HG03095 (cell line): Measurements from ENCODE around the gene MYBPC2.

Experiments used
- ATAC-seq: cut with Tn5 transposase; IDR thresholded peaks from one replicate; pipeline ENCODE4 v1.9.1; 2021; ENCODE audit warnings: moderate library complexity; ENCODE audit not compliant: unreplicated experiment

MYBPC2 gene

GRCh38 chr19:50478901-50479715 is 46.4 kb downstream of the MYBPC2 start:
- no peak for ATAC-seq

GRCh38 chr19:50479761-50480251 is 47.1 kb downstream of the MYBPC2 start:
- no peak for ATAC-seq

DNA sequence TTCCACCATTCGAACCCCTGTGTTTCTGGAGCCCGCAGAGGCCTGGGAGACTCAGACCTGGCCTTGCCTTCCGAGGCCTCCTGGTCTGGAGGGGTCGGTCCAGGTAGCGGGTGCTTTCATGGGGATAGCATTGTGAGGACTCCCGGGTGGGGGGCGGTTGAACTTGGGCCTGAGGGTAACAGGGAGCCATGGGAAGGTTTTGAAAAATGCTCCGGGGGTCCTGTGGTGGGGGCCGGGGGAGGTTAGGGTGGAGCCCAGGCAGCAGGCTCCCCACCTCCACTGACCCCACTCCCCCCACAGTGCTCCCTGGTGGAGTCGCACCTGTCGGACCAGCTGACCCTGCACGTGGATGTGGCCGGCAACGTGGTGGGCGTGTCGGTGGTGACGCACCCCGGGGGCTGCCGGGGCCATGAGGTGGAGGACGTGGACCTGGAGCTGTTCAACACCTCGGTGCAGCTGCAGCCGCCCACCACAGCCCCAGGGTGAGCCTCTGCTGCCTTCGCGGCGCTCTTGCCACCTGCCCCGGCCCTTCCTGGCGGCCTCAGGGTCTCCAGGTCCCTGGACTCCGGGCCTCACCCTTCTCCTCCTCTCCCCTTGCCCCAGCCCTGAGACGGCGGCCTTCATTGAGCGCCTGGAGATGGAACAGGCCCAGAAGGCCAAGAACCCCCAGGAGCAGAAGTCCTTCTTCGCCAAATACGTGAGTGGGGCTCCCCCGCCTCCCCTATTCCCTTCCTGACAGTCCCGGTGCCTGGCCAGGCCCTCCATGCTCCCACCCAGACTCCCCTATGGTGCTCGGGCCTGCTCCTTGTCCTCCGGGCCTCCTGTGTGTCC is 47.8 kb downstream of the MYBPC2 start:
- no peak for ATAC-seq

GRCh38 chr19:50481351-50482149 is 48.9 kb downstream of the MYBPC2 start:
- ATAC-seq, result no peak

DNA sequence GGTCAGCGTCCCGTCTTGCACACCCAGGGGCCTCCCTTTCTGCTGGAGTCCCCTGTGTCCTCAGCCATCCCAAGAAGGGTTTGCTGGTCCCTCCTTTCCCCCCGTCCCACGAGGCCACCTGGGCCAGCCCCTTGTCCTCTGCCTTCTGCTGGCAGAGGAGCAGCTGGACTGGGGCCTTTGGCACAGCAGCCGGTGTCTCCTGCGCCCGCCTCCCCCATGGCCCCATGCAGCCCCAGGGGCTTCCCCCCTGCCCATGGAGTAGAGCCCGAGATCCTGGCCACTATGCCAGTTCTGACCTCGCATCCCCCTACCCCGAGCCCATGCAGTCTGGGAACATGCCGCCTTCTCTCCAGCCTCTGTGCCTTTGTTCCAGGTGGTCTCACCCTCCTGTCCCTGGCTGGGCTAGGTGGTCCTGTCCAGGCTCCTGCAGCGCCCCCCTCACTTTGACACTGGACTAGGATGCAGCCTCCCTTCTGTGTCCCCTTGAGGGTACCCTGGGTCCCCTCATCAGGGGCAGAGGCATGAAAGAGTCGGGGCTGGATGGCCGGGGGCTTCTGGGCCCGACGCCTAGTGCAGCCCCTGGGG is 49.7 kb downstream of the MYBPC2 start:
- no peak for ATAC-seq

DNA sequence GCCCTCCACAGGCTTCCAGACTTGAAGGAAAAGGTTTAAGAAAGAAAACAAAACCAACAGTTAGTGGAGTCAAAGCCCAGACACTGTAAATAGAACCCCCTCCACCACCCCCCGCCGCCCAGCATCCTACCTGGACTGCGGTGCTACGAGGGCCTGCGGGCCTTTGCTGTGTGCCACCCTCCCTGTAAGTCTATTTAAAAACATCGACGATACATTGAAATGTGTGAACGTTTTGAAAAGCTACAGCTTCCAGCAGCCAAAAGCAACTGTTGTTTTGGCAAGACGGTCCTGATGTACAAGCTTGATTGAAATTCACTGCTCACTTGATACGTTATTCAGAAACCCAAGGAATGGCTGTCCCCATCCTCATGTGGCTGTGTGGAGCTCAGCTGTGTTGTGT is 50.2 kb downstream of the MYBPC2 start:
- ATAC-seq, result no peak

- no peak for ATAC-seq
Observed at GRCh38 chr19:50485284-50485955, 52.7 kb downstream of the MYBPC2 start.

DNA sequence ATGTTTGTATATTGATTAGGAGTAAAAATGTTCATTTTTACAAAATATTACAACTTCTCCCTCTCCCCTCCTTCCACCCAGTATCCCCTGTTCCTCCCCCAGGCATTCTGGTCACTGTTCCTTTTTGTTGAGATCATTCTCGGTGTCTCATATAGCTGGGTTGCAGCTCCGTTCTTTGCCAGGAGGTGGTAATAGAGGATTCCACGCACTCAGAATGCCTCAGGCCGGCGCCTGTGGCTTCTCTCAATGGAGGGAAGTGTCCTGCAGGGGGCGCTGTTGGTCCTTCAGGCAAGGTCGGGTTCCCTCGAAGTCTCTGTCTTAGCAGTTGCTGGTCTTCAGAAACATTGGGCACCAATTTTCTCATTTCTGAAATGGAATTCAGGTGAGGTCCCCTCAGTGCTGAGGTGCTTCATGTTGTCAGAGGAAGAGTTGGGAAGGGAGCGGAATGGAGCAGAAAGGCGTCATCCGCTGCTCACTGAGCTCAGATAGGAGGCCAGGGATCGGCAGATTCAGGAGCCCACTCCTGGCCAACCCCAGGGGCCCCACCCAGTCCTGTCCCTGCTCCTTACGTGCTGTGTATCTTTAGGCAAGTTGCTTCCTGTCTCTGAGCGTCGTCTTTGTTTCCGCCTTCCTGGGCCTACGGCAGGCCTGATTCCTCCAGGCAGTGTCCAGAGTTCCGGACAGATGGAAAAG is 54.3 kb downstream of the MYBPC2 start:
- no peak for ATAC-seq

DNA sequence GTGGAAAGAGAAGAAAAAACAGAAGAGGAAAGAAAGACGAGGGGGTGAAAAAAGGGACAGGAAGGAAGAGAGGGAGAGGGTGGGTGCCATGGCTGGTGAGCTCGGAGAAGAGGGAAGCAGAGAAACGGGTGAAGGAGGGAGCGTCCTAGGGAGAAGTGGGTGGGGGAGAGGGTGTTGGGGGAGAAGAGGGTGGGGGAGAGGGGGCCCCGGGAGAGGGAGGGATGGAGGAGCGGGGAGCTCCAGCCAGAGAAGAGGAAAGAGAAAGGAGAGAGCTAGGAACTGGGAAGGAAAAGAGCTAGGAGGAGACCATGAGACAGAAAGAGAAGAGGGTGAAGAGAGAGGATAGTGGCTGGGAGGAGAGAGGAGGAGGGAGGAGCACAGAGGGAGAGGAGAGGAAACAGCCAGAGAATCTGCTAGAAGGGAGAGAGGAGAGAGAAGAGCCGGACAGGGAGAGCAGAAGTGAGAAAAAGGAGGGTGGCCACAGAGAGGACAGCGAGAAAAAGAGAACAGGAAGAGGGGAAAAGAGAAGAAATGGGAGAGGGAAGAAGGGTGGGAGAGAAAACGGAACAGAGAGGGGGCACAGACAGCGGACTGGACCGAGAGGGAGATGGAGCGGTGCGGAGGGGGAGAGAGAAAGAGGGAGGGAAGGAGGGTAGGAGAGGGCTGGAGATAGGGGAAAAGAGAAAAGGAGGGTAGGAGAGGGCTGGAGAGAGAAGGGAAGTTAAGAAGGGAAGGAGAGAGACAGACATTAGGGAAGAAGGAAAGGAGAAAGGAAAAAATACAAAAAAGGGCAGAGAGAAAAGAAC is 55.9 kb downstream of the MYBPC2 start:
- no peak for ATAC-seq

- ATAC-seq, result no peak
Observed at GRCh38 chr19:50489461-50490011, 56.8 kb downstream of the MYBPC2 start.

- no peak for ATAC-seq
Observed at GRCh38 chr19:50490411-50490811, 57.7 kb downstream of the MYBPC2 start.

DNA sequence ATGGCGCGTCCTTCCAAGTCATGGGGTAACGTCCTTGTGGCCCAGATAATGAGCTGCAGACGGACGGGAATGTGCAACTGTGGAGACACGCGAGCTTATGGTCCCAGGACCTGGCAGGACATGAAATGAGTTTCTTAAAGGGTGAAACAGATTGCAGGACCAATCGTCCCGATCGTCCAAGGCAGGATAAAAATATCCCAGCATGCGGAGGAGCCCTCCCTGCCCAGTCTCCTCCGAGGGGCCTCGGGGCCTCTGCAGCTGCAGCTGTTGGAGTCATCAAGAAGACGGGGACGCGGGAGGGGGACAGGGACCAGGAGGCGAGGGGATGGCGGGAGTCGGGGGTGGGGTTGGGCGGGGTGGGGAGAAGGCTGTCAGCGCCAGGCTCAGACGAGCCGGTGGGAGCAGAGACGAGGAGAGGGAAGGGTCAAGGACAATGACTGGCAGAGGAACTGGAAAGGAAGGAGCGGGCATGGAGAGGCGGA is 58.3 kb downstream of the MYBPC2 start:
- ATAC-seq, result no peak

GRCh38 chr19:50492303-50493052 is 59.8 kb downstream of the MYBPC2 start:
- no peak for ATAC-seq

GRCh38 chr19:50493171-50493570 is 60.5 kb downstream of the MYBPC2 start:
- no peak for ATAC-seq

DNA sequence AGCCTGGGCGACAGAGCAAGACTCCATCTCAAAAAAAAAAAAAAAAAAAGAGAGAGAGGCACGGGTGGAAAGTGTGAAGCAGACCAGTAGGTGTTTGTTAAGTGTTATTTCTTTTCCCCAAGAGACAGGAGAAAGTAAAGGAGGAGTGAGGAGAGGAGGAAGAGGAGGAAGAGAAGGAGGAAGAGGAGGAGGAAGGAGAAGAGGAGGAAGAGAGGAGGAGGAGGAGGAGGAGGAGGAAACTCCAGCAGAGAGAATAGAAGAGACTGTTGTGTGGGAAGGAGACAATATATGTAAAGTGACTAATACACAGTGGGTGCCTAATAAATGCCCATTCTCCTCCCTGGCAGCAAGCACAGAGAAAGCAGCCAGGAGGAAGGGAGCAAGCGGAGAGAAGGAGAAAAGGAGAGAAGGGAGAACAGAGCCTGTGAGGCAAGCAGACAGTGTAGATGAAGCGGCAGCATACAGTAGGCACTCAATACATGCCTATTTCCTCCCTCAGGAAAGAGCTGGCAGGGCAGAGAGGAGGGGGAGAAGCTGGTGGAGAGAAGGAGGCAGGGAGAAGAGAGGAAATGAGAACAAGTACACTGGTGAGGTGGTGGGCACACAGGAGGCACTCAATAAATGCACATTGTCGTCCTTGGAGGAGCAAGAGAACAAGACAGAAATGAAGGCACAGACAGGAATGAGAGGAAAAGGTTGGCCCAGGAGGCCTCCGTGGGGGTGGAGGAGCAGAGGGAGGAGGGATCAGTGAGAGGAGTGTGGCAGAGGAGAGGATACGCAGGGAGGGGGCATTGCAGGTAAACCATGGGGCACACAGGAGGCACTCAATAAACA is 61.7 kb downstream of the MYBPC2 start:
- no peak for ATAC-seq

DNA sequence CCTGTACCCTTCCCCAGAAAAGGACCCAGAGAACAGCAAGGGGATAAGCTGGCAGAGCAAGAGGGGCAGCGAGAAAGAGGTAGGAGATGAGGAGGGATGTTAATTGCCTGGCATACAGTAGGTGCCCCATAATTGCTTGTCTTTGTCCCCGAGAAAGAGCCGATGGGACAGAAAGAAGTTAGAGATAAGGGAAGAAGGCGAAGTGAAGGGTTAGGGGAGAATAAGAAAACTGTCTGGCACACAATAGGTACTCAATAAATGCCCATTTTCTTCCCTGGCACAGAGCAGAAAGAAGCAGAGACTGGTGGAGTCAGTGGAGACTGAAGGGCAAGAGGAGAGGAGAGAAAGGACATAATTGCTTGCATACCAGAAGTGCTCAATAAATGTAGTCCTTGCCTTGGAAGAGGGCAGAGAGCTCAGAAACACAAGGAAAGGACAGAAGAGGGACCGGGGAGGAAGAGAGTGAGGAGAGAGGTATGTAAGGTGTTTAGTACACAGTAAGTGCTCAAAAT is 62.4 kb downstream of the MYBPC2 start:
- no peak for ATAC-seq
